ENCODE results near the gene TUBA3E. TPM values are rescaled to one million over a fixed set of nuclear protein-coding genes. Genes with fewer than 3 reads are reported as not detected.
"Not testable (repeated sequence)": the region's sequence is repeated elsewhere in the genome, so short reads cannot be mapped to it uniquely, and the experiment has no call there.

Gene TUBA3E
- polyA plus RNA-seq, 1 donor, result 0.18 TPM

GRCh38 chr2:130143266-130144039 is 54.8 kb downstream of the TUBA3E start:
- DNase-seq, result not testable (repeated sequence)

GRCh38 chr2:130142396-130143265 is 55.6 kb downstream of the TUBA3E start:
- not testable (repeated sequence) for DNase-seq

Other genes starting within 250 kb of the TUBA3E start
- gene RAB6C, start 218.8 kb downstream of the TUBA3E start, polyA plus RNA-seq (ENCODE audit: insufficient read length), result 0.75 TPM
- 0.13 TPM for gene POTEF, start 69.2 kb downstream of the TUBA3E start, polyA plus RNA-seq (ENCODE audit: insufficient read length)
- gene CCDC74B, start 53.3 kb downstream of the TUBA3E start, polyA plus RNA-seq (ENCODE audit: insufficient read length), result 14.4 TPM
- 72.8 TPM for gene SMPD4, start 16.8 kb downstream of the TUBA3E start, polyA plus RNA-seq (ENCODE audit: insufficient read length)
- 62.2 TPM for gene MZT2B, start 16.2 kb downstream of the TUBA3E start, polyA plus RNA-seq (ENCODE audit: insufficient read length)
- gene IMP4, start 144.5 kb upstream of the TUBA3E start, polyA plus RNA-seq (ENCODE audit: insufficient read length), result 33.0 TPM
- 41.1 TPM for gene PTPN18, start 157.6 kb upstream of the TUBA3E start, polyA plus RNA-seq (ENCODE audit: insufficient read length)

Measured in left kidney (tissue), 2 donors.